HG02642 (cell line): ENCODE data around the gene ITGB1.
"Not testable (repeated sequence)": the region's sequence is repeated elsewhere in the genome, so short reads cannot be mapped to it uniquely, and the experiment has no call there.

Experiments used
- ATAC-seq: cut with Tn5 transposase; IDR thresholded peaks from one replicate; pipeline ENCODE4 v1.9.1; 2021; ENCODE audit warnings: mild to moderate bottlenecking; ENCODE audit not compliant: unreplicated experiment, poor library complexity

Gene ITGB1

GRCh38 chr10:32980558-32981468 is 22.8 kb upstream of the ITGB1 start:
- peak; percentile 98 for ATAC-seq

DNA sequence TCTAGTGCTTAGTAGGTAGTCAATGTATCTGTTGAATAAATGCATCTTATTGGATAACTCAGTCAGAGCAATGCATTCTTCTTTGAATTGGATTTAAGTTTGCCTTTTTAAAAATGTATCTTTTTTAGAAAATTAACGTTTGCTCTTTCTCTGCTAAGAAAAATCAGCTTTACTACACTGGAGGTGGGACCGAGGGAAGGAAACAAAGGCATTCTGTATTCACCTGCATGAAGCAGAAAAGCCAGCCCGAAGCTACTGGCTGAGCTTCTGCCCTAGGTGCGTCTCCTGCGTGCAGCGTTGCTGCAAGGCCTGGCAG is 22.2 kb upstream of the ITGB1 start:
- ATAC-seq: no peak

DNA sequence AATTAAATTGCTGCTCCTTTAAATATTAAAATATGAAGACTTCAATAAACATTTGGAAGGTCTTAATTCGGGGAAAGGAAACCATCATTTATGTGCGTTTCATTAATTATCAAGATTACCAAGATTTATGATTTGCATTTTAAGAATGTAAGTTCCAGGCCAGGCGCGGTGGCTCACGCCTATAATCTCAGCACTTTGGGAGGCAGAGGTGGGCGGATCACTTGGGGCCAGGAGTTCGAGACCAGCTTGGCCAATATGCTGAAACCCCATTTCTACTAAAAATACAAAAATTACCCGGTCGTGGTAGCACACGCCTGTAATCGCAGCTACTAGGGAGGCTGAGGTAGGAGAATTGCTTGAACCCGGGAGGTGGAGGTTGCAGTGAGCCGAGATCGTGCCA is 21.7 kb upstream of the ITGB1 start:
- ATAC-seq: not testable (repeated sequence)

GRCh38 chr10:32979041-32979440 is 21.0 kb upstream of the ITGB1 start:
- no peak for ATAC-seq

GRCh38 chr10:32977846-32978809 is 20.1 kb upstream of the ITGB1 start:
- not testable (repeated sequence) for ATAC-seq

DNA sequence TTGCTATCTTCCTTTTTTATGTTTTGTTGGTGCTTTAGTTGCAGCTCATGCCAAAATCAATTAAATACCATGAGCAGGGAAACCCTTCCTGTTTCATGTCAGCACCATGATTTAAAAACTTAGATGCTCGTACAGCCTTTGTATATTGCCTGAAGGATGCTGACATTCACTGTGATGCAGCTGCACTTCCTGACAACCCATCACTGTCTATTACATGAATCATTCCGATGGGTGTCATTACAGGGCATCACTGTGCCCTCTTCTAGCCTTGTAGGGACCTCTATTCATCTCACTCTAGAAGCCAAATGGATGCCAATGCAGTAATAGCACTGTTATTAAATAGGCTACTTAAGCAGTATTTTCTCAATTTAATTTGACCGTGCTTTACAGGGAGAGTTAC is 18.3 kb upstream of the ITGB1 start:
- no peak for ATAC-seq

DNA sequence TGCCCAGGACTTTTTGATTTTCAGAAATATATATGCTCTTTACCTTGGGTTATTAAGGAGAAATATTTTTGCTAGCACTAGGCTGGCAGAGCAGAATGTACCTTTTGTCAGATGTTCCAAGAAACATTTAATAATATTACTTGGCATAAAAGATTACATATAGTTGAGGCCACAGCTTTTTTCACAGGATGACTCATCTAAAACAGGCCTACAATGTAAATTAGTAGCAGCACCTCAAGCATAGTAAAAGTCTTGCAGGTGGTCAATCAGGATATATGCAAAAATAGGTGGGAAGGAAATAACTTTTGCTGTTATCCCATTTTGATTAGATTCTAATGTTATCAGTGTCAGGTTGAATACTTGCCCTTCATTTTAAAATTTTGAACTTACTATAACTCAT is 14.9 kb upstream of the ITGB1 start:
- no peak for ATAC-seq

DNA sequence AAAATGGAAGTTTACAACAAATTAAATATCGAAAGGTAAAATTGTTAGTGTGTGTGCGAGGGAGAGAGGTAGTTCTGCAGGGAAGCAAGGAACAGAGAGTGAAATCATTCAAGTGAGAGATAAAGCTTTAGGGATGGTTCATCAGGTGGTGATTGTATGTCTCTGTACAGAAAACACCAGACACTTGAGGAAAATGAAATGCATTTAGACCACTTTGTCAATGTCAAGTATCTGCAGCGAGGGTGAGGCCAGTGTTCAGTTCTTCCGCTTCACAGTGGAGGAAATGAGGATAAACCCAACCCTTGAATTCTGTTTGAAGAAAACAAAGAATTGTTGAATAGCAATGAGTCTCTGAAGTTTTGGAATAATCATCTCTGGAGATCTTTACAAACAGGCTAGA is 14.4 kb upstream of the ITGB1 start:
- ATAC-seq: no peak

- ATAC-seq: peak; percentile 50
Observed at GRCh38 chr10:32971536-32972091, 13.6 kb upstream of the ITGB1 start.

DNA sequence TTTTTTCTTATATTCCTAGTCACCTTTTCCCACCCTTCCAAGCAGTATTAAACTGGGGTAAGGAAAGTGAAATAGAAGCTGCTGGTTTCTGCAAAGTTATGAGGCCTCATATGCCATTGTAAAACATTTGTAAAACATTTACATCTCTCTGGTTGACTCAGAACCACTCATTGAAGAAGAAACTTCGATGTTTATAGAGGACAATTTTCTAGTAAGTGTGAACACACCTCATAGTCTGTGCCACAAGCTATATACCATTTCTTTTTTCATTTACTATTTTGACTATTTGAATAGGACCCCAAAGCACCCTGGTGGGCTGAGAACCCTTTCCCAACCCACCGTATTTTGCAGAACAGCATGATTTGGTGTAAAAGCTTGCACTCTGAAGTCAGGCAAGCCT is 12.9 kb upstream of the ITGB1 start:
- no peak for ATAC-seq

- no peak for ATAC-seq
Observed at GRCh38 chr10:32964270-32964669, 6.2 kb upstream of the ITGB1 start.

DNA sequence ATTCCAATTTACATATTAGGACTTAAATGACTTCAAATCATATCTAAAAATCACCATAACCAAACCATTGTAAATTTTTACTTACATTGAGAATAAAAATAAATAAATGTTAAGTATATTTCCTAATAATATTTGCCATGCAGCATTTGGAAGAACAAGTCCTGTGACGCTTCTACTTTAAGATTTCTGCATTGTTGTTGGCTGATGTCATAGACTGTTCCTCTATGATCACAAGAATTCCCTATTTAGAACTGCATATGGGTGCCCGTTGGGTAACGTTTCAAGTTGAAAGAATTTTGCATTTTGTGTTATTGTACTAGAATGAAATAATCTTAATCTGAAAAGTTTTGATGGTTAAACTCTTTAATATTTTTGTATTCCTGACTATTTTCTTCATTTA is 5.1 kb upstream of the ITGB1 start:
- no peak for ATAC-seq

- no peak for ATAC-seq
Observed at GRCh38 chr10:32962521-32962920, 4.5 kb upstream of the ITGB1 start.

- ATAC-seq: no peak
Observed at GRCh38 chr10:32961895-32962369, 3.9 kb upstream of the ITGB1 start.

DNA sequence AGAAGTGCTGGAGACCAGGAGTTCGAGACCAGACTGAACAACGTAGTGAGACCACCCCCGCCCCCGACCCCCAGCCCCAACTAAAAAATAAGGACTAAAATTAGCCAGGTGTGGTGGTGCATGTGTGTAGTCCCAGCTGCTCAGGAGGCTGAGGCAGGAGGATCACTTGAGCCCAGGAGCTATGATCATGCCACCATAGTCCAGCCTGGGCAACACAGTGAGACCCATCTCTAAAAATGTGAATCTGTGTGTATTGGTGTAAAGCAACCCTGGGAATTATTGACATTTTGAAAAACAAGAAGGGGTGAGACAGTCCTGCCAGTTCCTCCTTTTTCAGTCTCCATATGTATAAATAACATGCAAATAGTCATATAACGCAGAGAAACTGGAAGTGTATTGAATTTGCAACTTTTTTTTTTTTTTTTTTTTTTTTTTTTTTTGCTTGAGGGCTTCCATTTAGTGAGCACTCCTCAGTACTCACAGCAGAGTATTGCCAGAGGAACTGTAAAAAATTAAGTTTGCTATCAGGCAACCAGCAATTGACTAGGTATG is 3.4 kb upstream of the ITGB1 start:
- no peak for ATAC-seq

DNA sequence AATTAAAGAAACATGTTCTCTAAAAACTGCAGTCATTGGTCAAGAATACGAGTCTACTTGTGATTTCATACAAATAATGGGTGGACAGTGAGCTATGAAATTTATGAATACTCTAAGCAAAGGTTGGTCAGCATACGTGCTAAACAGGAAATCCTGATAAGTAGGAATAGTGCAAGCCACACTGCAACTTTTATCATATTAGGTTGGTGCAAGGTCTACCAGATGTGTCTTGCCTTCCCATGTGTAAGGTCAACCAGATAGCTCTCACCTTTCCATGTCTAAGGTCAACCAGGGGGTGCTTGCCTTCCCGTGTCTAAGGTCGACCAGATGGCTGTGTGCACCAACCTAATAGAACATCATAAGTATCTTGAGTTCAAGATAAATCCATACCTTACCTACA is 2.0 kb upstream of the ITGB1 start:
- no peak for ATAC-seq

DNA sequence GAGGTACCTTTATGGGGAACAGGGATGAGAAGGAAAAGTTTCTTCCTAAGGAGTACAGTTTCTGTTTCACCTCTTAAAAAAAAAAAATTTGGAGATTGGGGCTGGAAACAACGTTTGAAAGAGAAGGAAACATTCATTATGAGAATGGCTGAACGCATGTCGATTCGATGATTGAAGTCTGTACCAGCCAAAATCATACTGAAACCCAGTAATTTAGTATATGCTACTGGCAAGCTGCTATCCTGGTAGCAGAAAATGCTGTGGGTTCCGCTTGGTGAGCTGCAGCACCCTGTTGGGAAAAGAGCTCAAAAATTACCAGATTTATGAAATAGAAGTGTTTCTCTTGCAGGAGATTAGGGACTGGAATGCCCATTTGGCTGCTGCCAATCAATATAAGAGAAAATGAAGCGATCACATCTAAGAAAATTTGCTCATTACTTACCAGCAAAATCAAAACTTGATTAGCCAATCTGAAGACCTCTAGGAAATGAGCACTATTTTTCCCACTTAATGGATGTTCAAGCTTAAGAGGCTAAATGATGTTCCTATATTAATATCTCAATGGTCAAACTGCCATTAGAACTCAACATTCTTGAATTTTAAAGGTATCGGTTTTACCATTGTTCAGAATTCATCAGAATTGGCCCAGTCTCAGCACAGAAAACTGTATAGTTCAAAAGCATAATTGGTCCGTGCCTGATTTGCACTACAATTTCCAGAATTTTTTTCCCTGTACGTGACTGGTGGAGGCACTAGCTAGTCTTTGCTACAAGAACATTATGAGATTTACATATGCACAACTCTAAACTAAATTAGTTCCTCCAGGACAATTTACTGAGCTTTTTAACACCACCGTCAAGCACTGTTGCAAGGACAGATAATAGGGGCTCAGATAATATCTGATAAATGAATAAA is 1.2 kb upstream of the ITGB1 start:
- ATAC-seq: peak; percentile 35

GRCh38 chr10:32957341-32958084 is 517 bp downstream of the ITGB1 start:
- peak; percentile 28 for ATAC-seq
